ENCODE measurements around the gene TENT5D.

DNA sequence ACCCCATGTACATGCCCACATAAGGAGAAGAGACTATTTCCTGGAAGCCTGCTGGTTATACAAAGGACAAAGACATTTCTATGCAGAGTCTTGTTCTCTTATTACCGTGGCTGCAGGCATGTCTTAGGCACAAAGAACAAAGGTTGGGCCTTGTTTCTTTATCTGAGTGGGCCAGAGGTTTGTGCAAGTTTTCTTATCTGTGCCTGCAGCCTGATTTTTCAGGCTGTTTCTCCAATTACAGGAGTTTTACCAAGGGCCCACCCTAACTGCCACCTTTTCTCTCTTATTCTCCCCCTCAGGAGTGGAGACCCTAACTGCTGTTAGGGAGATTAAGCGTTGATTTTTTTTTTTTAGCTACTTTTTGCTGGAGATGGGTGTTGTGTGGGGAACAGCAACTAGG, 3.5 kb downstream of the TENT5D start:
- TF ChIP-seq POLR2AphosphoS5 (IDR thresholded peaks at IDR 0.05; ENCODE audit: borderline replicate concordance, low read depth, low read length) = no peak
- no peak for TF ChIP-seq EZH2 (IDR thresholded peaks at IDR 0.05)
